ENCODE data around the gene PHLPP1.
A peak's percentile ranks its signal among the peaks of the same experiment; 100 is the strongest.
"Not testable (repeated sequence)": the region's sequence is repeated elsewhere in the genome, so short reads cannot be mapped to it uniquely, and the experiment has no call there.

PHLPP1 gene

DNA sequence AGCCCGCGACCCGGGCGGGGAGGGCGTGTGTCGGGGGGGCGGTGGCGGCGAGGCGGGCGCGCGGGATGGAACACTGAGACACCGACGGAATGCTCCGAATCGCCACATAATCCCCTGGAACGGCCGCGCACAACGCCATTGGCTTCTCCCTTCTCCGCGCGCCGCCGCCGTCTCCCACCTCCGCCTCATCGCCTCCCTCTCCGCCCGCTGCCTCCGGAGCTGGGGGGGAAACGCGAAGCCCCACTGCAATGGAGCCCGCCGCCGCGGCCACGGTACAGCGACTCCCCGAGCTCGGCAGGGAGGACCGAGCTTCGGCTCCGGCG lies at the start of gene PHLPP1:
TSS of gene PHLPP1 (plus strand) at position 106 of the 323 bp plus-strand sequence. CDS start at position 249, 143 bp downstream.
- no peak for DNase-seq

DNA sequence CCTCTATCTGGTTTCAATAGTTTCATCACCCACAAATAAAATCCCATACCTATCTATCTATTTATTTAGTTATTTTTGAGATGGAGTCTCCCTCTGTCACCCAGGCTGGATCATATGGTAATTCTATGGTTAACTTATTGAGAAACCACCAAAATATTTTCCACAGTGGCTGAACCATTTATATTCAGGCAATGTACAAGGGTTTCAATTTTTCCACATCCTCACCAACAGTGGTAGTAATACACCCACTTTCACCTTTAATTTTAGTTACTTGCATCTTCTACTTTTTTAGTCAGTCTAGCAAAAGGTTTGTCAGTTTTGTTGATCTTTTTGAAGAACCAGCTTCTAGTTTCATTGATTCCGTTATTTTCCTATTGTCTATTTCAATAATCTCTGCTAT lies 46.1 kb upstream of the PHLPP1 start:
- DNase-seq = no peak

DNA sequence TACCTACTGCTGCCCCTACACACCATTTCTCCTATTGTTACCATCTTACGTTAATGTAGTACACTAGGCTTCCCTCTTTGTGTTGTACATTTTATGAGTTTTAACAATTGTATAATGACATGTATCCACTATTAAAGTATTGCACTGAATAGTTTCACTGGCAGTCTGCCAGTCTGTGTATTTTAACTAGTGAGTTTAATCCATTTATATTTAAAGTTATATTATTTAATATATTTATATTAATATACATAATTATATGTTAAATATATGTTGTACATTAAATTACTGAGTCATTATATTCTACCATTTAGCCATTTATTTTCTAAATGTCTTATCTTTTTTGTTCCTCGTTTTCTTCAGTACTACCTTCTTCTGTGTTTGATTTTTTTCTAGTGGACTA lies 44.8 kb upstream of the PHLPP1 start:
- no peak for DNase-seq

DNA sequence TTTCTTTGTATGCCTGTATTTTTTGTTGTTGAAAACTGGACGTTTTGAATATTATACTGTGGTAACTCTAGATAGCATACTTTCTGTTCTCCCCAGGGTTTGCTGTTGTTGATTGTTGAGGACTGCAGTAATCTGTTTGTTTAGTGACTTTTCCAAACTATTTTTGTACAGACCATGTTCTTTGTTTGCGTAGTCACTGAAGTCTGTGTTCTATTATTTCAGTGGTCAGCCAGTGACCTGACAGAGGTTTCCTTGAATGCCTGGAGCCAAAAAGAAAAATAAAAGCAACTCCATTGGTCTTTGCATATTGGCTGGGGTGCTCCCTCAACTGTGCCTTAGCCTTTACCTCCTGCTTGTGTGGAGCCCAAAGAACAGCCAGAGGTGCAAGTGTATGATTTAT lies 42.7 kb upstream of the PHLPP1 start:
- DNase-seq = no peak

DNA sequence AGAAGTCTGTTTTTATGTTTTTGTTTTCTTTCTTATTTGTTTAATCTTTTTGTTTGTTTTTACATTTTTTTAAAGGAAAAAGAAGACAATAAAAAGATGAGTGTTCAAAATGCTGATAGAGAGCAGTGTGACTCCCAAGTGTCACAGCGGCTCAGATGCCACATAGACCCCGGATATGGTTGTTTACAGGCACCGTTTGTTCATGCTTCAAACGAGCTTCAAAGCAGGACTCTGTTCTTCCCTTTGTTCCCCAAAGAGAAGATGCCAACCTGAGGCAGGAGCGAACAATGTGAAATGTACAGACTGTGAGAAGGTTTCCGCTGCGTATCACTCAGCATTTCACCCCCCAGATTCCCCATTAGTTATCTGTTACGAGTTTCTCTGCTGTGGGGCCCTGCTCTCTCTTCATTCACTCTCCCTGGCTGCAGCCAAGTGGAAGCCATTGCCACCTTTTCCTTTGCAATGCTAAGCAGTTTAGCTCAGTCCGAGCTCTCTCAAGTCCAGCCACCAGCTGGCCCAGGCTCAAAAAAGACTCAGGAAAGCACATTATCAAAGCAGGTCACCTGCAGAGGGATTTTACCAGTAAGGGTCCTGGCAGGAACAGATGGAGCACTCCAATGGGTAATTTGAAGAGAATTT lies 36.4 kb upstream of the PHLPP1 start:
- DNase-seq = no peak

DNA sequence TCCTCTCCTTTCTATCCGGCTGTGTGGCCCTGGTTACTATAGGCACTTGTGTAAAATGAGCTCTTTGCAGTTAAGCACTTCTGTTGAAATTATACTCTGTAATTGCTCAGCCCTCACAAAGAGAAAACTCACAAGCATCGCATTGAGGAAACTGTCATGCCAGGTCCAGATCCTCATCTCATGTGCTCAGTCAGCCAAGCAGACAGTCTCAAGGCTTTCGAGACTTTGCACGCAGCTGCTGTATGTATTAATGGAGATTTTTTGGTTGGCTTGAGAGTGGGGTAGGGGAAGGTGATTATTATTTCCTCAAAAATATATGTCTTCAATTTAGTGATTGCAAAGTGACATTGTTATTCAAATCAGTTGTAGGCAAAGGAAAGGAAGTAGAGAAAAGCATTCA lies 33.0 kb upstream of the PHLPP1 start:
- DNase-seq = no peak

DNA sequence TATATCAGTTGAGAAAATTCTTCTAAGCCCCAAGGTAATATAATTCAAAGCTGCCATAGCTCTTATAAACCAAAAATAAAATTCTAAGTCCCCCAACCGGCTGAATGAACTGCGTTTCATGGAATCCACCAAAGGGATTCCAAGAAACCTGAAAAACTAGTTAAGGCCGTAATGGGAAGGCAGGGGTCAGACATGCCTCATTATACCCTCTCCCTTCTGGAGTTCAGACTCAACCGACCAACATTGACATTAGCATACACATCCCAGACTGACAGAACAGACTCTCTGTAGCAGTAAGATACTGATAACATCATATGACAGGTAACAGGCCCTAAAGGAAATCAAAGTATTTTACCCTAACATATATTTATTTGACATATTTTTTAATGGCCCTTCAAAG lies 31.4 kb upstream of the PHLPP1 start:
- no peak for DNase-seq

DNA sequence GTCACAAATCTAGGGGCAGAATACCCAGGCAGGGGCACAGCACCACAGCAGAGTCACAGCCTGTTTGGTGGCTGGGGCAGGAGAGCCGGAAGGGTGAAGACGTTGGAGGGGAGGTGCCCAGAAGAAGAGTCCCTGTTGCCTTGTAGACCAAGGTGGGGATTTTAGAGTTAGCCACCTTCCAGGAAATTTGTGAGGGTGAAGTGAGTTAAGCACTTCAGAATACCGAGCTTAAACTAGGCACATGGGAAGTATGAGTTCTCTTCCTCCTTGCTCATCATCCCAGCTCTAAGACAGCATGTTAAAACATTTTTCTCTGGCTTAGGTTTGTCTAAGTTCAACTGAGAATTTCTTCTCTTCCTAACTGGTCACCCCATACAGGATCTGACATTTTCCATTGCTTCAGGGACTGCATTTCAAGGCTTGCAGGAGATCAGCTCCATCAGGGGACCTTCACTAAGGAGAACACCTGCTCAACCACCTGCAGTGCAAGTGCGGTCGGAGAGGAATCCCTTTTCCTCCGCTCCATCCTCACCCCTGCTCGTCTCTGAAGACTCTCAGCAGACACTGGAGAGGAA lies 26.5 kb upstream of the PHLPP1 start:
- no peak for DNase-seq

DNA sequence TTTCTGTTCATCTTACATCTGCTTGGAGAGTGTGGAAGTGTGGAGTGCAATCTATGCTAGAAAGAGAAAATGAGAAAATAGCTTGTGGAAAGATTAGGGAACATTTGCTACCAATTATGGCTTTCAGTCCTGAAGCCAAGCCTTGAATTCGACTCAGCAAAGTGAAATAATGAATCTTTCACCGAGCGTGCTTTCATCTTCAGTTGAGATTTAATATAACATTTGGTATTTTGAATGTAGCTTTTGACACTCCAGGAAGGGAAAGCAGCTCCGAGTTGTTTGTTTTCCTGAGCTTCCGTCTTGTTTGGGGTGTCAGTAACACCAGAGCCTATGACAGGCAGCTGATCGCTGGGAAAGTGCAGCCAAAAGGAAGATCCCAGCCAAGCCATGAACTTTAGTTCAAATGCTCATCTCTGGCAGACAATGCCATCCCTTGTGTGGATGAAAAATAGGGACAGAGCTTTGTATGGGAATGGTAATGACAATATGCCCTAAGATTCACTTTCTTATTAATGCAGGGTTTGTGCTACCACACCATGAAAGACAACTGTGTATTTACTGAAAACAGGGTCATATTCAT lies 25.0 kb upstream of the PHLPP1 start:
- no peak for DNase-seq

DNA sequence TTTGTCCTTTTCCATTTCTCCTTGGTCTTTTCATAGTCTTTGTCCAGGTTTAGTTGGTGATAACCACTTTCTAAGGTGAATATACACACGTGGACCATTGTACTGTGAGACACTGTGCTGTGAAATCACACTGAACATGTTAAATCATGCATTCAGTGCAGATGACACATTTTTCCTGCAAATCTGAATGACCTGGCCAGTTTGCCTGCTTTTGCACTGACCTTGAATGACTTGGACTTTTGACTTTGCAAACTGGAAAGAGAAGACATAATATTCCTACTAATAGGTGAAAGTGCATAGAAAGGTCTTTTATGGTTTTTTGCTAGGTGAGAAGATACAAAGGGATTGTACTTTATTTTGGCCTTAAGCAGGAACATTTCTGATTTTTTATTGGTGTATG lies 21.7 kb upstream of the PHLPP1 start:
- no peak for DNase-seq

DNA sequence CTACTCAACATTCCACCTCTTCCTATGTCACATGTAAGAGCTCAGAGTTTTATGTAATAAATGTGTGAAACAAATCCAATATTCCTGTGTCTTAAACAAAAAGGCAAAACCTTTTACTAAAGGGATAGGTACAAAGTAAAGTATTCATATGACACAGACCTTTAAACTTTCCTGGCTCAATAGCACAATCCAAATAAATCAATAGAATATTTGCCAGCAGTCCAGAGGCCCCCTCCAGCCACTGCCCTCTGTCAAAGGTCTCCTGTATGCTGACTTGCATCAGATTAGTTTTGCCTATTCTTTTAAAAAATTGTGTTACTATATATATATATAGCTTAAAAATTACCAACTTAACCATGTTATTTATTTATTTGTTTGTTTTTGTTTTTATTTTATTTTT lies 17.7 kb upstream of the PHLPP1 start:
- no peak for DNase-seq

DNA sequence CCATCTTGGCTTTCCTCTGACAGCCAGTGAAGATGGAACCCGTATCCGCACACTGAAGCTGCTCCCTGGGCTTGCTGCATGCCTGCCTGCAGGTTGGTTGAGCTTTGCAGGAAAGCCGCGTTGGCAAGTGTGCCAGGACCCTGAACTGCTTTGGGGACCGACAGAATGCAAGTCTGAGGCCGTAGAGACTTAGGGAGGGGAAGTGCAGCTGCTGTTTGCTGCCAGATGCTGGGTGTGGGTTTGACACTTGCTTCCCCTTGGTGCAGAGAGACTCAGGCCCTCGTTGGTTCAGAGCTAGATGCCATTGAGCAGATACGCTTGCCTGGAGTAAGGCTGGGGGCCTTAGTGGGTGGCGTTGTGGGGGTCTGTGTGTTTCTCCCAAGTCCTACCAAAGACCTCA lies 13.1 kb upstream of the PHLPP1 start:
- peak; percentile 75 for DNase-seq

DNA sequence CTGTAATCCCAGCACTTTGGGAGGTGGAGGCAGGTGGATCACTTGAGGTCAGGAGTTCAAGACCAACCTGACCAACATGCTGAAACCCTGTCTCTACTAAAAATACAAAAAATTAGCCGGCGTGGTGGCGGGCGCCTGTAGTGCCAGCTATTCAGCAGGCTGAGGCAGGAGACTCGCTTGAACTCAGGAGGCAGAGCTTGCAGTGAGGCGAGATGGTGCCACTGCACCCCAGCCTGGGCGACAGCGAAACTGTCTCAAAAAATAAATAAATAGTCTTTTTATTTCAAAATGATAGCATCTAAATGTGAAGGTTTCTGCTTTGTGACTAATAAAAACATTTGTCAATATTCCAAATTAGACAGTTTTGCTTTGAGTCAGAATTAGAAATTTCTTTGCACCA lies 8.5 kb upstream of the PHLPP1 start:
- DNase-seq = not testable (repeated sequence)

DNA sequence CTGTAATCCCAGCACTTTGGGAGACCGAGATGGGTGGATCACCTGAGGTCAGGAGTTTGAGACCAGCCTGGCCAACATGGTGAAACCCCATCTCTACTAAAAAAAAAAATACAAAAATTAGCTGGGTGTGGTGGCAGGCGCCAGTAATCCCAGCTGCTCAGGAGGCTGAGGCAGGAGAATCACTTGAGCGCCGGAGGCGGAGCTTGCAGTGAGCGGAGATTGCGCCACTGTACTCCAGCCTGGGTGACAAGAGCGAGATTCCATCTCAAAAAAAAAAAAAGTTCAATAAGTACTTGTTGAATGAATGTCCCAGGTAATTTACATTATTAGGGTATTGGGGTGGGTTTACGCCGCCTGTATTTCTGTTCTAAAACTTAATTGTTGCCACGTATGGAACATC lies 5.4 kb upstream of the PHLPP1 start:
- not testable (repeated sequence) for DNase-seq

DNA sequence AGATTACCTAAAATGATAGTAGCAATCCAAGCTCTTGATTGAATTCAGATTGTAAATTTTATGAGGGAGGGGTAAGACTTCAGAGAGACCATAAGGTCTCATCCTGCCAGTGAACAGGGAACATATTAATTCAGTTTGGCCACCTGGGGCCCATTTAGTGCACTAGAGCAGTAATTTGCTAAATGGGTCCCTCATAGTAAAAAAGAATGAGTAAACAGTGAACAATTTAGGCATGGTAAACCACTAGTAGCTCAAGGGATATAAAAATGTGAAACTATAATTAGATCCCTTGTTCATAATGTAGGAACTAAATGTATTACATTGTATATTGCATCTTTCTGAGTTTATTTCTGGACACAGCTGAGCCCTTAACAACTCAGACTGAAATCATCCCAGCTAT lies 4.9 kb upstream of the PHLPP1 start:
- DNase-seq = no peak

DNA sequence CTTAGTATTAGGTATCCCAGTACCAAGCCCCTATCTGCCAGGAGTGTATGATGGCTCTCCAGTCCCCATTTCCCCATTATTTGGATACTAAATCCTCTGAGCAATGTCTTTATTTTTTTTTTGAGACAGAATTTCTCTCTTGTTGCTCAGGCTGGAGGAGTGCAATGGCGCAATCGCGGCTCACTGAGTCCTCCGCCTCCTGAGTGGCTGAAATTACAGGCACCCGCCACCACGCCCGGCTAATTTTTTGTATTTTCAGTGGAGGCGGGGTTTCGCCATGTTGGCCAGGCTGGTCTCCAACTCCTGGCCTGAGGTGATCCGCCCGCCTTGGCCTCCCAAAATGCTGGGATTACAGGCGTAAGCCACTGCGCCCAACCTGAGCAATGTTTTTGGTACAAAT lies 3.6 kb upstream of the PHLPP1 start:
- no peak for DNase-seq

DNA sequence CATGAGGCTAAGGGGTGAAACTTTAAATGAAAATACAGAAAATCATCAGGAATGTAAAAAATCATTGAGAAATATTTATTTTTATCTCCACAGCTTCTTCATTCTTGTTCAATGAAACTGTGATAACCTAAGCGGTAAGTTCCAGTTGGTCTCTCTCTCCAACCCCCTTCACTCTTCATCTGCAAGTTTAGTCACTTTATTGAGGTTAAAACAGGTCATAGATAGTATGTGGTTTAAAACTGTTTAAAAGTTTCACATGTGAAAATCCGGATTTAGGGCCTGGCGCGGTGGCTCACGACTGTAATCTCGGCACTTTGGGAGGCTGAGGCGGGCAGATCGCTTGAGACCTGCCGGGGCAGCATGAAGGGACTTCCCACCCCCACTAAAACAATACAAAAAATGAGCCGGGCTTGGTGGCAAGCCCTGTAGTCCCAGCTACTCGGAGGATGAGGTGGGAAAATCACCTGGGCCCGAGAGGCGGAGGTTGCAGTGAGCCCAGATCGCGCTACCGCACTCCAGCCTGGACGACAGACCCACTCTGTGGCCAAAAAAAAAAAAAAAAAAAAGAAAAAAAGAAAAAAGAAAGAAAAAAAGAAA lies 1.6 kb upstream of the PHLPP1 start:
- DNase-seq = no peak

DNA sequence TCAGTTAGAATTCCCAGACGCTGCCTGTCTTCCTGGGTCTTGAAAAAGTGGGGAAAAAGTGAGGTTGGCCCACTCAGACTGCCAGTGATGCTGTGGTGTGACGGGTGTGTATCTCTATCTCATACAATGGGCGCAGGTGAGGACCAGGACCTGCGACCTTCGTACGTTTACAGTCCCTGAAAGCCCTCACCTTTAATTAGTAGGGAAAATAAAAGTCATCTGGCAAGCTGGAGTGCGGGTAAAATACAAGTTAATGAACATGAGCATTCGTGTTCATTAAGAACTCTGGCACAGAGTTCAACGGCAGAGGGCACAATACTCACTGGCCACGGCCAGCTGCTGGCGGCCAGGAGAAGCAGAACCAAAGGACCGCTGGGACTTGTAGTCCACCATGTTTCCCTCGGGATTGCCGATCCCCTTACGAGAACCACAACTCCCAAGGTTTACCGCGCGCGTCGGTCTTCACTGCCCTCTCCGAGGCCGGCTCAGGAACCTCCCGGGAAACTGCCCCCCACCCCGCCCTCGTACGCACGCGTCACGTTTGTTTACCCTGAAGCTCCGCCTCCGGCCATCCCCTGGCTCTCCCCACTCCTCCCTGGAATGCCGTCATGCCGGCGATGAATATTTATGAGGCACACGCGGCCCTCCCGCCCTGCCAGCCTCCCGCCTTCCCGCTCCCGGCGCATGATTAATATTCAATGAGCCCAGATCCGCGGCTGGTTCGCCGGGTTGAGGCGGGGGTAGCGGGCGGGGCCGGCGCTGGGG lies 488 bp upstream of the PHLPP1 start:
- peak; percentile 99 for DNase-seq

DNA sequence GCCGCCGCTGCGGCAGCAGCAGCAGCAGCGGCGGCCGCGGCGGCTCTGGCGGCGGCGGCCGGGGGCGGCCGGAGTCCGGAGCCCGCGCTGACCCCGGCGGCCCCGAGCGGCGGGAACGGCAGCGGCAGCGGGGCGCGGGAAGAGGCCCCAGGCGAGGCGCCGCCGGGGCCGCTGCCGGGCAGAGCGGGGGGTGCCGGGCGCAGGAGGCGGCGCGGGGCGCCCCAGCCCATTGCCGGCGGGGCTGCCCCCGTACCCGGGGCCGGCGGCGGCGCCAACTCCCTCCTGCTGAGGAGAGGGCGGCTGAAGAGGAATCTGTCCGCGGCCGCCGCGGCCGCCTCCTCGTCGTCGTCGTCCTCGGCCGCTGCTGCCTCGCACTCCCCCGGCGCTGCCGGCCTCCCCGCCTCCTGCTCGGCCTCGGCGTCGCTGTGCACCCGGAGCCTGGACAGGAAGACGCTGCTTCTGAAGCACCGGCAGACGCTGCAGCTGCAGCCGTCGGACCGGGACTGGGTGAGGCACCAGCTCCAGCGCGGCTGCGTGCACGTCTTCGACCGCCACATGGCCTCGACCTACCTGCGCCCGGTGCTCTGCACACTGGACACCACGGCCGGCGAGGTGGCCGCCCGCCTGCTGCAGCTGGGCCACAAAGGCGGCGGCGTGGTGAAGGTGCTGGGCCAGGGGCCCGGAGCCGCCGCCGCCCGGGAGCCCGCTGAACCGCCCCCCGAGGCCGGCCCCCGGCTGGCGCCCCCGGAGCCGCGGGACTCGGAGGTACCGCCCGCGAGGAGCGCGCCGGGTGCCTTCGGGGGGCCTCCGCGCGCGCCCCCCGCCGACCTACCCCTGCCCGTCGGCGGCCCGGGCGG lies 646 bp downstream of the PHLPP1 start:
- DNase-seq = no peak

DNA sequence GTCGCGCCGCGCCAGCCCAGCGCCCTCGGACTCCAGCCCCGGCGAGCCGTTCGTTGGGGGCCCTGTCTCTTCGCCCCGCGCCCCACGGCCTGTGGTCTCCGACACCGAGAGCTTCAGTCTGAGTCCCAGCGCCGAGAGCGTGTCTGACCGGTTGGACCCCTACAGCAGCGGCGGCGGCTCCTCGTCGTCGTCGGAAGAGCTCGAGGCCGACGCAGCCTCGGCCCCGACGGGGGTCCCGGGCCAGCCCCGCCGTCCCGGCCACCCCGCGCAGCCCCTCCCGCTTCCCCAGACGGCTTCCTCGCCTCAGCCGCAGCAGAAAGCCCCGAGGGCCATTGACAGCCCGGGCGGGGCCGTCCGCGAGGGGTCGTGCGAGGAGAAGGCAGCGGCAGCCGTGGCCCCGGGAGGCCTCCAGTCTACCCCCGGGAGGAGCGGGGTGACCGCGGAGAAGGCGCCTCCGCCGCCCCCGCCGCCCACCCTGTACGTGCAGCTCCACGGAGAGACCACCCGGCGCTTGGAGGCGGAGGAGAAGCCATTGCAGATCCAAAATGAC lies 1.4 kb downstream of the PHLPP1 start:
- peak; percentile 18 for DNase-seq

DNA sequence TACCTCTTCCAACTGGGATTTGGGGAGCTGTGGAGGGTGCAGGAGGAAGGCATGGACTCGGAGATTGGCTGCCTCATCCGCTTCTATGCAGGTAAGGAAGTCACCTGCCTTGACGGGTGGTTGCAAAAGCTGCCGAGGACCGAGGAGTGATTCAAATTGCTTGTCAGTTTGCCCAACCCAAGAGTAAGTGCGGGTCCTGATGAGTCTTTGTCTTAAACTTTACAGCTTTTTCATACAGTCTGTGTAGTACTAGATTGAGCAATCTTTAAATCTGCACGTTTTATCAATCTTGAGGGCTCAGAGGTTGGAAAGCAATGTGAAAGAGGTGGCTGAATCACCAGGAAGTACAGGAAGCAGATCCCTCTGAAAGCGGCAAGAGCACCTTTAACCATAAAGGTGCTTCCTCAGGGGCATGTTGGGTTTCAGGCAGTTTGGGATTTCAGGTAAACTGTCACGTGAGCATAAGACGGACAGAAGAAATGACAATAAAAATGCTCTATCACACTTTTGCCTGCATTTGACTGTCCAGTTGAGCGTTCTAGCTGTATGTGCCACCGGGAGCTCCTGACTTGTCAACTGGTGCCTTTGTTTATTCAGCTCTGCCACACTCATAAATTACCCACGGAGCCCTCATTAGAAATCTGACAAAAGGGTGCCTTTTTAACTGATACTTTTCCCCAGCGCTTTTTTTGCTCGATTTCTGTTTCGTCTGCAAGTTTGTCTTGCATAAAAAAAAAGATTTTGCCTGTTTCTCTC lies 2.0 kb downstream of the PHLPP1 start:
- DNase-seq = no peak
